CD4-positive, alpha-beta memory T cell (primary cell): ENCODE data around the gene PPP1R1B. TPM values are rescaled to one million over a fixed set of nuclear protein-coding genes. Genes with fewer than 3 reads are reported as not detected.
A peak's percentile ranks its signal among the peaks of the same experiment; 100 is the strongest.

ENCODE experiments used
- CTCF ChIA-PET: fragments of 350-600 bp; sonication (Branson Sonifier 250); formaldehyde crosslinking; loops from one replicate; lab custom pipeline; 2021; ENCODE audit warnings: inconsistent platforms; ENCODE audit not compliant: partially characterized antibody; lab: Charles Lee
- POLR2A ChIA-PET: fragments of 350-600 bp; sonication (Branson Sonifier 250); formaldehyde crosslinking; loops from one replicate; lab custom pipeline; 2021; ENCODE audit not compliant: partially characterized antibody; lab: Charles Lee
- DNase-seq, 5 donors: peaks; one replicate each; pipeline versions ENCODE4 v3.0.0 to v3.0.0-alpha.2; 2020 to 2022; ENCODE audit warnings: mixed read lengths in 1 of 5
- H3K27ac ChIP-seq: one replicate; pipeline ENCODE4 v1.7.0; 2013; ENCODE audit warnings: low read depth, low read length
- H3K27me3 ChIP-seq: 2 replicates; pipeline ENCODE4 v1.7.0; 2013; ENCODE audit warnings: mild to moderate bottlenecking, low read length, moderate library complexity; ENCODE audit not compliant: insufficient read depth
- H3K36me3 ChIP-seq: 2 replicates; pipeline ENCODE4 v1.7.0; 2013; ENCODE audit warnings: mild to moderate bottlenecking, low read length, moderate library complexity; ENCODE audit not compliant: insufficient read depth
- H3K4me1 ChIP-seq: 2 replicates; pipeline ENCODE4 v1.7.0; 2013; ENCODE audit warnings: mild to moderate bottlenecking, low read length, moderate library complexity; ENCODE audit not compliant: insufficient read depth
- H3K4me3 ChIP-seq, 2 donors: one replicate each; pipeline ENCODE4 v1.7.0; 2013; ENCODE audit warnings: low read length in 2 of 2, mild to moderate bottlenecking in 1 of 2
- H3K9me3 ChIP-seq, 2 donors: one replicate each; pipeline ENCODE4 v1.7.0; 2013; ENCODE audit warnings: low read length in 2 of 2, control low read depth in 1 of 2; ENCODE audit not compliant: control insufficient read depth in 1 of 2
- H3K27ac Mint-ChIP-seq, 7 donors: one replicate each; pipeline ENCODE4 v1.8.0; 2020 to 2021; ENCODE audit warnings: mixed read lengths in 7 of 7, mild to moderate bottlenecking in 6 of 7, inconsistent platforms in 3 of 7, moderate library complexity in 3 of 7
- H3K27me3 Mint-ChIP-seq, 2 donors: one replicate each; pipeline ENCODE4 v1.8.0; 2020 to 2021; ENCODE audit warnings: mixed read lengths in 2 of 2
- H3K36me3 Mint-ChIP-seq, 2 donors: one replicate each; pipeline ENCODE4 v1.8.0; 2020 to 2021; ENCODE audit warnings: mixed read lengths in 2 of 2, inconsistent platforms in 1 of 2, mild to moderate bottlenecking in 1 of 2
- H3K4me1 Mint-ChIP-seq, 4 donors: one replicate each; pipeline ENCODE4 v1.8.0; 2020 to 2021; ENCODE audit warnings: mixed read lengths in 4 of 4, mild to moderate bottlenecking in 1 of 4
- H3K4me3 Mint-ChIP-seq, 8 donors: one replicate each; pipeline ENCODE4 v1.8.0; 2020 to 2021; ENCODE audit warnings: mixed read lengths in 8 of 8, mild to moderate bottlenecking in 7 of 8, moderate library complexity in 6 of 8, inconsistent platforms in 3 of 8
- H3K9me3 Mint-ChIP-seq, 8 donors: one replicate each; pipeline ENCODE4 v1.8.0; 2020 to 2021; ENCODE audit warnings: mixed read lengths in 8 of 8, mild to moderate bottlenecking in 5 of 8, inconsistent platforms in 3 of 8, moderate library complexity in 1 of 8
- intact Hi-C: fragments of 100-400 bp; cut with micrococcal nuclease; formaldehyde crosslinking; loops from one replicate; pipeline ENCODE4 v1.15.1; 2023
- polyA plus RNA-seq, 2 donors: library from polyadenylated mRNA; unstranded; fragments of 300-500 nt; fragmentation: Illumina TruSeq; gene quantifications; one replicate each; pipeline ENCODE4 v1.2.3, GENCODE V29; 2021
- total RNA-seq, 2 experiments: library from RNA; stranded (reverse); gene quantifications; one replicate each; pipeline ENCODE4 v1.2.3, GENCODE V29; 2021

Gene PPP1R1B
- total and polyA plus RNA-seq, 4 experiments from 2014 or later = not detected

GRCh38 chr17:39643271-39643670 is 16.5 kb downstream of the PPP1R1B start:
- Histone ChIP-seq H3K36me3 (no peaks in the 10 kb centered on the region), H3K27ac (no peak overlapping the region), H3K27me3 (no peaks in the 10 kb centered on the region), H3K4me1 (peaks cover 63% of the 10 kb centered on the region), H3K4me3 (no peak overlapping the region), H3K9me3 (no peaks in the 10 kb centered on the region)
- H3K9me3 Mint-ChIP-seq = no peaks in the 10 kb centered on the region
- POLR2A ChIA-PET = no interaction called here
- H3K27me3 Mint-ChIP-seq = no peaks in the 10 kb centered on the region
- CTCF ChIA-PET = interaction anchor here (1.4 to 2.9 kb wide), 3 partner anchors 9 to 25 kb away, joined by 4 to 25 read pairs (median 12); partner anchors contain the start of gene PNMT
- peaks cover 0 to 13% of the 10 kb centered on the region in 2 donors for H3K36me3 Mint-ChIP-seq
- no peak overlapping the region for H3K4me3 Mint-ChIP-seq
- peak in 1 of 5 donors; percentile 24 for DNase-seq
- intact Hi-C loops = no loop called here
- peaks cover 35 to 78% (median 51%) of the 10 kb centered on the region in 4 donors for H3K4me1 Mint-ChIP-seq
- H3K27ac Mint-ChIP-seq = peak overlapping the region in 4 of 7 donors; percentile 42 to 82 (median 52)

- Mint-ChIP-seq H3K36me3 (peaks cover 4 to 22% of the 10 kb centered on the region in 2 donors), H3K4me1 (peaks cover 31 to 70% (median 36%) of the 10 kb centered on the region in 4 donors), H3K27me3 (no peaks in the 10 kb centered on the region), H3K9me3 (peaks cover 0 to 2% (median 0%) of the 10 kb centered on the region in 8 donors), H3K27ac (peak overlapping the region in 1 of 7 donors; percentile 59), H3K4me3 (no peak overlapping the region)
- H3K4me3 ChIP-seq = no peak overlapping the region
- intact Hi-C loops = no loop called here
- H3K36me3 ChIP-seq = peaks cover 3% of the 10 kb centered on the region
- no peak for DNase-seq
- H3K27me3 ChIP-seq = no peaks in the 10 kb centered on the region
- ChIA-PET CTCF (interaction anchor here (1.2 to 1.9 kb wide), 4 partner anchors 9 to 26 kb away, joined by 5 to 8 read pairs (median 6); no protein-coding TSS in a partner anchor), POLR2A (interaction anchor here (1.3 kb wide), 1 partner anchor 10 kb away, joined by 3 read pairs; no protein-coding TSS in a partner anchor)
- no peak overlapping the region for H3K27ac ChIP-seq
- H3K9me3 ChIP-seq = no peaks in the 10 kb centered on the region
- H3K4me1 ChIP-seq = peaks cover 29% of the 10 kb centered on the region
These were observed 20.5 kb downstream of the PPP1R1B start for GRCh38 chr17:39647256-39647655.

- intact Hi-C loops = no loop called here
- H3K4me3 Mint-ChIP-seq = no peak overlapping the region
- DNase-seq = no peak
- H3K4me3 ChIP-seq = no peak overlapping the region
- no peak overlapping the region for H3K27ac ChIP-seq
- ChIA-PET CTCF (interaction anchor here (1.5 to 7.2 kb wide), 6 partner anchors 11 to 27 kb away, joined by 5 to 102 read pairs (median 28); partner anchors contain the start of gene PNMT), POLR2A (interaction anchor here (1.3 kb wide), 1 partner anchor 11 kb away, joined by 3 read pairs; no protein-coding TSS in a partner anchor)
- H3K36me3 ChIP-seq = peaks cover 3% of the 10 kb centered on the region
- peaks cover 25 to 62% (median 33%) of the 10 kb centered on the region in 4 donors for H3K4me1 Mint-ChIP-seq
- H3K4me1 ChIP-seq = peaks cover 18% of the 10 kb centered on the region
- H3K27ac Mint-ChIP-seq = peak overlapping the region in 4 of 7 donors; percentile 18 to 61 (median 44)
- H3K9me3 Mint-ChIP-seq = peaks cover 0 to 4% (median 0%) of the 10 kb centered on the region in 8 donors
- no peaks in the 10 kb centered on the region for H3K9me3 ChIP-seq
- peaks cover 4 to 19% of the 10 kb centered on the region in 2 donors for H3K36me3 Mint-ChIP-seq
- no peaks in the 10 kb centered on the region for H3K27me3 Mint-ChIP-seq
- no peaks in the 10 kb centered on the region for H3K27me3 ChIP-seq
These were observed 22.0 kb downstream of the PPP1R1B start for GRCh38 chr17:39648616-39649366.

- Histone ChIP-seq H3K27me3 (no peaks in the 10 kb centered on the region), H3K9me3 (no peaks in the 10 kb centered on the region), H3K4me3 (no peak overlapping the region), H3K36me3 (peaks cover 3% of the 10 kb centered on the region), H3K27ac (no peak overlapping the region), H3K4me1 (peaks cover 14% of the 10 kb centered on the region)
- Mint-ChIP-seq H3K4me3 (no peak overlapping the region), H3K4me1 (peaks cover 26 to 61% (median 31%) of the 10 kb centered on the region in 4 donors), H3K27ac (peak overlapping the region in 4 of 7 donors; percentile 6 to 87 (median 63)), H3K27me3 (no peaks in the 10 kb centered on the region), H3K9me3 (peaks cover 0 to 4% (median 0%) of the 10 kb centered on the region in 8 donors), H3K36me3 (peaks cover 4 to 25% of the 10 kb centered on the region in 2 donors)
- ChIA-PET CTCF (interaction anchor here (0.7 to 7.2 kb wide), 7 partner anchors 11 to 215 kb away, joined by 3 to 102 read pairs (median 47); partner anchors contain the start of genes PNMT and STARD3), POLR2A (no interaction called here)
- no peak for DNase-seq
- intact Hi-C loops = no loop called here
These were observed 23.4 kb downstream of the PPP1R1B start for GRCh38 chr17:39650121-39650579.

GRCh38 chr17:39651923-39652586 is 25.3 kb downstream of the PPP1R1B start:
- H3K4me3 ChIP-seq = no peak overlapping the region
- H3K27ac ChIP-seq = no peak overlapping the region
- no peaks in the 10 kb centered on the region for H3K27me3 Mint-ChIP-seq
- H3K9me3 Mint-ChIP-seq = peaks cover 0 to 4% (median 0%) of the 10 kb centered on the region in 8 donors
- intact Hi-C loops = no loop called here
- H3K36me3 ChIP-seq = peaks cover 8% of the 10 kb centered on the region
- CTCF ChIA-PET = interaction anchor here (0.8 to 7.2 kb wide), 6 partner anchors 13 to 77 kb away, joined by 3 to 102 read pairs (median 50); partner anchors contain the start of genes MIEN1, PNMT and STARD3
- H3K4me1 ChIP-seq = peaks cover 14% of the 10 kb centered on the region
- H3K36me3 Mint-ChIP-seq = peaks cover 4 to 31% of the 10 kb centered on the region in 2 donors
- no peaks in the 10 kb centered on the region for H3K9me3 ChIP-seq
- peaks cover 23 to 55% (median 28%) of the 10 kb centered on the region in 4 donors for H3K4me1 Mint-ChIP-seq
- POLR2A ChIA-PET = interaction anchor here (0.5 to 1.0 kb wide), 3 partner anchors 13 to 78 kb away, joined by 3 read pairs; partner anchors contain the start of gene MIEN1
- H3K27me3 ChIP-seq = no peaks in the 10 kb centered on the region
- H3K27ac Mint-ChIP-seq = peak overlapping the region in 6 of 7 donors; percentile 11 to 70 (median 46)
- no peak overlapping the region for H3K4me3 Mint-ChIP-seq
- no peak for DNase-seq

GRCh38 chr17:39652587-39653315 is 26.0 kb downstream of the PPP1R1B start:
- H3K27me3 ChIP-seq = no peaks in the 10 kb centered on the region
- peak overlapping the region in 5 of 7 donors; percentile 11 to 70 (median 26) for H3K27ac Mint-ChIP-seq
- no peak overlapping the region for H3K27ac ChIP-seq
- peaks cover 0 to 4% (median 0%) of the 10 kb centered on the region in 8 donors for H3K9me3 Mint-ChIP-seq
- peaks cover 4 to 31% of the 10 kb centered on the region in 2 donors for H3K36me3 Mint-ChIP-seq
- peaks cover 14% of the 10 kb centered on the region for H3K36me3 ChIP-seq
- peaks cover 10% of the 10 kb centered on the region for H3K4me1 ChIP-seq
- H3K9me3 ChIP-seq = no peaks in the 10 kb centered on the region
- CTCF ChIA-PET = interaction anchor here (0.8 to 7.2 kb wide), 11 partner anchors 8 to 208 kb away, joined by 3 to 102 read pairs (median 26); partner anchors contain the start of genes MIEN1, PNMT and STARD3
- intact Hi-C loops = no loop called here
- no peak for DNase-seq
- POLR2A ChIA-PET = interaction anchor here (0.5 to 1.1 kb wide), 5 partner anchors 13 to 567 kb away, joined by 3 read pairs; partner anchors contain the start of genes MIEN1, PGAP3 and WIPF2
- H3K4me1 Mint-ChIP-seq = peaks cover 24 to 56% (median 28%) of the 10 kb centered on the region in 4 donors
- no peak overlapping the region for H3K4me3 ChIP-seq
- H3K4me3 Mint-ChIP-seq = no peak overlapping the region
- no peaks in the 10 kb centered on the region for H3K27me3 Mint-ChIP-seq
